Ishikawa (cell line): Measurements from ENCODE around the gene KCNK7.

ENCODE experiments used
- EP300 ChIP-seq: IDR thresholded peaks from 2 replicates; pipeline ENCODE4 v1.6.1; 2012; ENCODE audit warnings: borderline replicate concordance
- TF ChIP-seq, protein P1 (sequence below): IDR thresholded peaks from 2 replicates; pipeline ENCODE4 v1.6.1; 2012

DNA sequence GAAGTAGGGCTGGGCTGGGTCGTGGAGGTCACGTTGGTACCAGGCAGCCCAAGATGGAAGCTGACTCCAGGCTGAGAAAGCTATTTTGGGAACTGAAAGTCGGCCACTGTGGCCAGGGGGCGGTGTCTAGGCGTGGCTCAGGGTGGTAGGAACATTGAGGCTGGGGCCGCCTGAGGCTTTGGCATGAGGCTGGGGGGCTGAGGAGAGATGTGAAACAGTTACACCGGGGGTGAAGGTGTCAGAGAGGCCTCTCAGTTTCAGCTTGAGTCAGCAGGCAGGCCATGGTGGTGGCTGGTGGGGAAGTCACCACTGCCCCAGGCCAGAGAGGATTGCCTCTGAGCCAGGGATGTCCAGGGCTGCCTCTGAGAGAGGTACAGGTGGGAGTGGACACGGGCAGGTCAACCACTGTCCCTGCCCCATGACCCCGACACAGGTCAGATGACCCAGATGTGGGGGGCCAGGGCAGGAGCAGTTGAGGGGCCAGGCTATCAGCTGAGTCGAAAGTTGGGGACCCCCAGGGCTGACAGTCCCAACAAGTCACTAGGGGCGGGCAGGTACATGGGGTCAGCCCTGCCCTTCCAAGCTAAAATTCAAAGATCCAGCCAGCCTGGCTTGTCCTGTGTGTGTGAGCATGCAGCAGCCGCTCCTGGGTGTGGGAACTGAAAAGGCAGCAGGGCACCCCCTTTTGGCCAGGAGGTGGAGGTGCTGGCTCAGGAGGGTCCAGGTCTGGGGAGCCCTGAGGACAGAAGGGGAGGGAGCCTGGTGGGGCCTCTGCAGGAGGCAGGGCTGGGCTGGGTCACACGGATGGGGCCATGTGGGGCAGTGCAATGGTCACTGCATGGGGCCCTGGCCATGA is 7.2 kb downstream of the KCNK7 start:
- TF ChIP-seq EP300 = no peak
- TF ChIP-seq, protein P1, sequence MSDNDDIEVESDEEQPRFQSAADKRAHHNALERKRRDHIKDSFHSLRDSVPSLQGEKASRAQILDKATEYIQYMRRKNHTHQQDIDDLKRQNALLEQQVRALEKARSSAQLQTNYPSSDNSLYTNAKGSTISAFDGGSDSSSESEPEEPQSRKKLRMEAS = no peak
